H1 (cell line): ENCODE results near the gene FAM3B. TPM values are rescaled to one million over a fixed set of nuclear protein-coding genes. Genes with fewer than 3 reads are reported as not detected.

Source experiments
- CTCF ChIA-PET: fragments of 300-600 bp; sonication (Branson Sonifier 250); formaldehyde crosslinking; loops from one replicate; lab custom pipeline; 2021; ENCODE audit not compliant: partially characterized antibody; lab: Charles Lee
- POLR2A ChIA-PET: fragments of 300-600 bp; sonication (Branson Sonifier 250); formaldehyde crosslinking; loops from one replicate; lab custom pipeline; 2021; ENCODE audit warnings: inconsistent platforms; ENCODE audit not compliant: partially characterized antibody; lab: Charles Lee
- DNase-seq, 2 experiments: peaks; one replicate each; pipeline versions ENCODE4 v3.0.0 to v3.0.0-alpha.2; 2010 to 2022; ENCODE audit warnings: low spot score in 2 of 2, low read depth in 1 of 2, mixed read lengths in 1 of 2
- FAIRE-seq: peaks from 2 replicates; lab custom pipeline; 2011; peaks lifted over from hg19 to GRCh38; lab: Jason Lieb, UNC
- H2AFZ ChIP-seq: 2 replicates; pipeline ENCODE4 v1.8.1; 2012; ENCODE audit warnings: low read length, inconsistent platforms
- H2AK5ac ChIP-seq: 2 replicates; pipeline ENCODE4 v1.6.1; 2013; ENCODE audit warnings: low read depth, low read length
- H2BK120ac ChIP-seq: replicated peaks from 2 replicates; pipeline ENCODE3; 2013; ENCODE audit warnings: low read depth, low read length, inconsistent platforms
- H2BK12ac ChIP-seq: 2 replicates; pipeline ENCODE4 v1.6.1; 2013; ENCODE audit warnings: low read depth, low read length
- H2BK15ac ChIP-seq: 2 replicates; pipeline ENCODE4 v1.6.1; 2013; ENCODE audit warnings: low read length
- H2BK20ac ChIP-seq: 2 replicates; pipeline ENCODE4 v1.6.1; 2013; ENCODE audit warnings: low read length
- H2BK5ac ChIP-seq: 2 replicates; pipeline ENCODE4 v1.6.1; 2013; ENCODE audit warnings: low read depth, low read length
- H3K14ac ChIP-seq: 2 replicates; pipeline ENCODE4 v1.6.1; 2013; ENCODE audit warnings: inconsistent platforms; ENCODE audit not compliant: insufficient read length
- H3K18ac ChIP-seq: 2 replicates; pipeline ENCODE4 v1.6.1; 2013; ENCODE audit warnings: low read length; ENCODE audit errors: extremely low read depth
- H3K23ac ChIP-seq: 2 replicates; pipeline ENCODE4 v1.6.1; 2013; ENCODE audit warnings: inconsistent platforms; ENCODE audit not compliant: insufficient read length
- H3K23me2 ChIP-seq: 2 replicates; pipeline ENCODE4 v1.6.1; 2013; ENCODE audit warnings: low read depth, low read length
- H3K27ac ChIP-seq: 2 replicates; pipeline ENCODE4 v1.6.1; 2011; ENCODE audit warnings: low read depth, low read length, inconsistent platforms
- H3K27me3 ChIP-seq, 4 experiments: replicated peaks in 1 of 4; 1 replicate in 1 of 4; 2 replicates in 3 of 4; pipeline versions ENCODE4 v1.6.1 to v1.8.1; 2011 to 2013; ENCODE audit warnings: low read length in 3 of 4, mild to moderate bottlenecking in 3 of 4, inconsistent platforms in 2 of 4, mixed read lengths in 2 of 4, moderate library complexity in 1 of 4; ENCODE audit not compliant: control insufficient read depth in 3 of 4, insufficient read depth in 3 of 4; ENCODE audit errors: extremely low read depth in 1 of 4
- H3K36me3 ChIP-seq, 4 experiments: 2 replicates each; pipeline versions ENCODE4 v1.6.1 to v1.8.1; 2011 to 2013; ENCODE audit warnings: mild to moderate bottlenecking in 4 of 4, low read length in 3 of 4, moderate library complexity in 2 of 4, control low read depth in 1 of 4, inconsistent platforms in 1 of 4; ENCODE audit not compliant: insufficient read depth in 4 of 4, control insufficient read depth in 2 of 4
- H3K4ac ChIP-seq: replicated peaks from 2 replicates; pipeline ENCODE3; 2013; ENCODE audit warnings: low read length, low read depth, mixed read lengths, inconsistent platforms; ENCODE audit not compliant: insufficient read length
- H3K4me1 ChIP-seq, 4 experiments: replicated peaks in 1 of 4; 1 replicate in 1 of 4; 2 replicates in 3 of 4; pipeline versions ENCODE4 v1.6.1 to v1.8.1; 2011 to 2013; ENCODE audit warnings: low read length in 3 of 4, inconsistent platforms in 2 of 4, mixed read lengths in 1 of 4; ENCODE audit not compliant: insufficient read depth in 4 of 4, control insufficient read depth in 3 of 4
- H3K4me2 ChIP-seq, 2 experiments: 2 replicates each; pipeline versions ENCODE4 v1.6.1 to v1.8.1; 2011 to 2013; ENCODE audit warnings: low read depth in 2 of 2, low read length in 2 of 2, control low read depth in 1 of 2, inconsistent platforms in 1 of 2, mild to moderate bottlenecking in 1 of 2; ENCODE audit not compliant: insufficient read depth in 1 of 2
- H3K4me3 ChIP-seq, 4 experiments: fragments of 200-600, 300-600 bp in 1 of 4; sonication (generic), shearing (Covaris generic), sonication (Bioruptor Twin) in 1 of 4; 2 replicates each; pipeline versions ENCODE4 v1.5.1 to v1.8.1; 2011 to 2016; ENCODE audit warnings: low read length in 4 of 4, low read depth in 3 of 4, control low read depth in 2 of 4, inconsistent platforms in 2 of 4, mild to moderate bottlenecking in 2 of 4, mixed read lengths in 1 of 4, moderate library complexity in 1 of 4; ENCODE audit not compliant: insufficient read depth in 2 of 4; ENCODE audit errors: extremely low read depth in 1 of 4
- H3K56ac ChIP-seq: replicated peaks from 2 replicates; pipeline ENCODE3; 2013; ENCODE audit warnings: low read depth, mild to moderate bottlenecking, mixed read lengths, low read length, inconsistent platforms; ENCODE audit not compliant: insufficient read length
- H3K79me1 ChIP-seq: 2 replicates; pipeline ENCODE4 v1.6.1; 2013; ENCODE audit warnings: low read depth, low read length, control low read depth
- H3K79me2 ChIP-seq, 2 experiments: 2 replicates each; pipeline versions ENCODE4 v1.6.1 to v1.8.1; 2012 to 2013; ENCODE audit warnings: low read length in 2 of 2, mild to moderate bottlenecking in 2 of 2, inconsistent platforms in 1 of 2; ENCODE audit not compliant: insufficient read depth in 2 of 2, control insufficient read depth in 1 of 2
- H3K9ac ChIP-seq, 4 experiments: replicated peaks in 1 of 4; 1 replicate in 1 of 4; 2 replicates in 3 of 4; pipeline versions ENCODE4 v1.6.1 to v1.8.1; 2011 to 2013; ENCODE audit warnings: low read depth in 3 of 4, low read length in 3 of 4, control low read depth in 2 of 4, mild to moderate bottlenecking in 2 of 4, moderate library complexity in 2 of 4, inconsistent platforms in 1 of 4; ENCODE audit errors: extremely low read depth in 1 of 4
- H3K9me3 ChIP-seq, 2 experiments: 2 replicates each; pipeline versions ENCODE4 v1.6.1 to v1.8.1; 2012 to 2013; ENCODE audit warnings: mild to moderate bottlenecking in 2 of 2, moderate library complexity in 2 of 2, control low read depth in 1 of 2, inconsistent platforms in 1 of 2, low read depth in 1 of 2, low read length in 1 of 2, mixed read lengths in 1 of 2; ENCODE audit not compliant: insufficient read depth in 2 of 2
- H4K20me1 ChIP-seq, 2 experiments: replicated peaks in 1 of 2; 2 replicates each; pipeline versions ENCODE3 to v1.8.1; 2011 to 2013; ENCODE audit warnings: inconsistent platforms in 2 of 2, low read length in 2 of 2, mild to moderate bottlenecking in 1 of 2; ENCODE audit not compliant: insufficient read depth in 2 of 2, control insufficient read depth in 1 of 2
- H4K5ac ChIP-seq: 2 replicates; pipeline ENCODE4 v1.6.1; 2013; ENCODE audit warnings: low read length, low read depth, mixed read lengths, inconsistent platforms; ENCODE audit not compliant: insufficient read length
- H4K8ac ChIP-seq: 2 replicates; pipeline ENCODE4 v1.8.0; 2013; ENCODE audit warnings: mild to moderate bottlenecking, moderate library complexity, low read length, inconsistent platforms; ENCODE audit not compliant: insufficient read depth; ENCODE audit errors: extremely low read depth
- H4K91ac ChIP-seq: replicated peaks from 2 replicates; pipeline ENCODE3; 2013; ENCODE audit warnings: low read length, mixed read lengths, inconsistent platforms; ENCODE audit not compliant: insufficient read length
- ATF3 ChIP-seq: IDR thresholded peaks from 2 replicates; pipeline ENCODE4 v1.6.1; 2011; ENCODE audit warnings: low read depth, mild to moderate bottlenecking, low read length; ENCODE audit not compliant: insufficient read depth
- CTBP2 ChIP-seq: IDR thresholded peaks from 2 replicates; pipeline ENCODE4 v1.7.0; 2011; ENCODE audit warnings: borderline replicate concordance, mild to moderate bottlenecking, moderate library complexity, mixed read lengths, low read length; ENCODE audit not compliant: insufficient read depth, insufficient read length
- SP4 ChIP-seq: IDR thresholded peaks from 2 replicates; pipeline ENCODE4 v1.6.1; 2012; ENCODE audit warnings: low read length, inconsistent platforms
- WGBS, 2 experiments: shearing (Covaris generic) in 1 of 2; methylation state at CpG; one replicate each; pipeline versions ENCODE4 v1.1.6 to v1.1.7; 2013 to 2015; ENCODE audit warnings: low lambda C conversion rate in 2 of 2, mixed read lengths in 2 of 2, inconsistent platforms in 1 of 2, low coverage in 1 of 2, missing lambda C conversion rate in 1 of 2; ENCODE audit not compliant: insufficient replicate concordance in 2 of 2, insufficient coverage in 1 of 2, insufficient read length in 1 of 2; ENCODE audit errors: extremely low coverage in 1 of 2, missing lambda C conversion rate in 1 of 2; 5-methylcytosine and 5-hydroxymethylcytosine counted together
- polyA plus RNA-seq, 7 experiments: library from polyadenylated mRNA; depleted of rRNA in 3 of 7; stranded (reverse) in 5 of 7; unstranded in 2 of 7; fragments of >200 nt in 5 of 7; fragments of 200-250 nt in 2 of 7; gene quantifications; 1 replicate in 5 of 7; 2 replicates in 1 of 7; 4 replicates in 1 of 7; pipeline versions ENCODE4 v1.2.1 to v1.2.3, GENCODE V29; 2011 to 2013; ENCODE audit warnings: missing spikeins in 2 of 7, mixed read lengths in 2 of 7
- total RNA-seq: library from RNA; stranded (reverse); fragmentation: NEBNext Ultra II Directional; extraction: Animal tissue kit (Norgen Biotek cat#: 25700); gene quantifications from 2 replicates; pipeline ENCODE4 v1.2.1, GENCODE V29; 2021

FAM3B gene
- total and polyA plus RNA-seq, 2 of the 8 experiments (the other 6 are each of a cell fraction or from before 2014, with no cell fraction given): 2.0 TPM

GRCh38 chr21:41374867-41375533 lies 58.4 kb downstream of the FAM3B start:
- Histone ChIP-seq H2AFZ (no peak overlapping the region), H3K23ac (no peak overlapping the region), H4K20me1 (no peaks in the 10 kb centered on the region), H3K4me3 (no peak overlapping the region), H3K4me1 (peaks cover 0 to 3% (median 1%) of the 10 kb centered on the region in 4 experiments; a peak in 2 of 7 replicates), H3K36me3 (no peaks in the 10 kb centered on the region), H2BK20ac (no peak overlapping the region), H3K4me2 (no peak overlapping the region), H2BK120ac (no peak overlapping the region), H3K9me3 (no peaks in the 10 kb centered on the region), H3K9ac (no peak overlapping the region), H3K27ac (no peak overlapping the region), H3K79me2 (no peaks in the 10 kb centered on the region), H3K23me2 (no peaks in the 10 kb centered on the region), H2AK5ac (no peak overlapping the region), H2BK5ac (no peak overlapping the region), H4K8ac (no peak overlapping the region), H3K18ac (no peak overlapping the region), H3K4ac (no peak overlapping the region), H4K91ac (no peak overlapping the region), H4K5ac (no peak overlapping the region), H3K79me1 (no peaks in the 10 kb centered on the region; the same call in 1 of the 2 replicates), H2BK12ac (no peak overlapping the region), H3K56ac (no peak overlapping the region), H2BK15ac (no peak overlapping the region), H3K14ac (no peak overlapping the region), H3K27me3 (no peaks in the 10 kb centered on the region; a peak in 1 of 7 replicates)
- CTCF ChIA-PET: interaction anchor here (0.7 to 0.9 kb wide), 2 partner anchors 14 to 234 kb away, joined by 3 read pairs; no protein-coding TSS in a partner anchor
- FAIRE-seq (no peak), DNase-seq (no peak)
- WGBS, 2 experiments: 83% methylated on average over 5 of the region's 5 CpGs; no CpG with 5 or more reads in 1 of the 2 experiments
- TF ChIP-seq SP4 (no peak), CTBP2 (no peak), ATF3 (no peak)
- POLR2A ChIA-PET: no interaction called here
